Islet precursor cell (in vitro differentiated cells): ENCODE results near the gene PHKA2.

Experiments used
- DNase-seq: peaks from one replicate; pipeline ENCODE4 v3.0.0-alpha.2; 2018

The PHKA2 gene

DNA sequence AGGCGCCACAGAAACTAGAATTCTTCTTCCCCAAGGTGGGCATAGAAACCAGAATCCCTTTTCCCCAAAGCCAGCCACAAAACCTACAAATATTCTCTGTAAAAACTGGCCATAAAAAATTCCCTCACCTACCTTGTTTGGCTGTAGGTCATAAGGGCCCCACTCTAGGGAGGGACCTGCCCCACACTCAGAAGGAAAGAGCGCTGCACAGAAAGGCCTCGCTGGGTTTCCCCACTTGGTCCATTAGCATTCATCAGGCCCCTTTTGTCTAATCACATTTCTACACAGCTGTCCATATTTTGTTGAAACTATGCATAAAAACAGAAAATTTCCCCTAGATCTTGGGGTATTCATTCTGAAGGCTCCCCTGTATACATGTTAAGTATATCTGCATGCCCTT is 54.1 kb downstream of the PHKA2 start:
- DNase-seq = no peak

DNA sequence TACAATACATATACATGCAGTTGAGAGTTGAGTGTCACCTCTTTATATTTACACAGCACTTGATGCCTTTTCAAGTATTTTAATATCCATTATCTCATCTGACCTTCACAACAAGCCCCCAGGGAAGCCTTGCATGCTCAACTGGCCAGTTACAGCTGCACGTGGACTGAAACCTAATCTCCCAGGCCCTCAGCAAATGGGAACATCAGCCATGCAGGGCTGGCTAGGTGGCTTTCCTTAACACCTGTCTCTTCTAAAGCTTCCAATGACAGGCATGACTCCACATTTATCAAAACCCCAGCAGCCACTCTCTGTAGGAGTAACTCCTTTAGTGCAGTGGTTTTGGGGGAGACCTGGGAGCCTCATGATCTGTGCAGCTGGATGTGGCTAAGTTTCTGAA is 56.4 kb downstream of the PHKA2 start:
- no peak for DNase-seq

DNA sequence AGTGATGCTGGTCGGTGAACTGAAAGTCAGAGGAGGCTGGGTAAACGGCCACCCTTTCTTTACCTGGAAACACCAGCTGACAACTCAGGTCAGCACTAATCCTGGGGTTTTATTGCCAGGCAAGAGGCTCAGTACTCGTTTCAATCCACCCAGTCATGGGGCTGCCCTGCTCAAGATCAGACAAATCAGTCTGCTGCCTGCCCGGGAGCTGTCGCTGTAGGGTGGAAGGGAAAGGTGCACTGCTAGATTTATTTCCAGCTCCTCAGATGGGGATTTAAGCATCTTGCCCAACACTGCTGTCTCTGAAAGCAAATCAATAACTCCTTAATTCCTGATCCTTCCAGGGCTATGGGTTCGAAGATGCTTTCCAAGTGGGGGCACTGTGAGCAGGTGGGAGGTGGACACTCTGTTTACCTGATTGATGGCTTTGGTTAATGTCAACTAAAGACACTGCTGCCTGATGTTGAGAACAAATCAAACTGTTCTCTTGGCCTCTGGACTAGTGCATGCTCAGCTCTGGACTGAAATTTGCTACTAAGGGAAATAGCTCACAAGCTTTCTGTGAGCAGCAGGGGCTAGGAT is 59.3 kb downstream of the PHKA2 start:
- no peak for DNase-seq

DNA sequence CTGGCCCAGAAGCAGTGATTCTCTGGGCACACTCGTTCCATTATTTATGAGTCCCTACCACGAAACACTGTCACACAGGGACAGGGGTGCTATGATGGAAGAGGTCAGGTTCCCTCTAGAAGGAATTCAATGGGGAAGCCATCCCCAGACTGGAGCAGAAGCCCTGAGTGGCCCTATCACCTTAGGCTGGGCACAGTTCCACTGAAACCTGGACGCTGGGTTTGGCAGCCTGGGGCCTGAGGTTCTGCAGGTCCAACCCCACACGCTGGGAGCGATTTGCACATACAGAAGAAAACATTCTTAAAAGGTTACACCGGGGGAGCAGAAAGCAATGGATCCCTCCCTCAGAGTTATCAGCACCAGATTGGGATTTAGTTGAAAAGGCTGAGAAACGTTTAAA is 63.3 kb downstream of the PHKA2 start:
- no peak for DNase-seq

DNA sequence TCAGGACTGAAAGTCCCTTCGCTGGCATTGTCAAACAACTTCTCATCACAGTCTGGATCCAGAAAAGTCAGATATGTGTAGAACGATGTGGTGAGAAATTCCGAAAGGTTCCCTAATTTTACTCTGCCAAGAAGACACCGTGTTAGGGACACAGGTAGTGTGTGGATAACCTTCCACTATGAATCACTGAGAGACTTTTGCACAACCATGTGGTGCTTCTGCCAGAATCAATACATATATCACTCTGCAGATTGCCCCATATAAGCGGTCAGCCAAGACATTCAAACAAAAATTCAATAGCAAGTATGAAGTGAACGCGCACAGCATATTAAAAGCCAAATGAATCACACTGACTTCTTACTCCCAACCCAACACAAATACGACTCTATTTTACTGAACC is 63.8 kb downstream of the PHKA2 start:
- DNase-seq = no peak

DNA sequence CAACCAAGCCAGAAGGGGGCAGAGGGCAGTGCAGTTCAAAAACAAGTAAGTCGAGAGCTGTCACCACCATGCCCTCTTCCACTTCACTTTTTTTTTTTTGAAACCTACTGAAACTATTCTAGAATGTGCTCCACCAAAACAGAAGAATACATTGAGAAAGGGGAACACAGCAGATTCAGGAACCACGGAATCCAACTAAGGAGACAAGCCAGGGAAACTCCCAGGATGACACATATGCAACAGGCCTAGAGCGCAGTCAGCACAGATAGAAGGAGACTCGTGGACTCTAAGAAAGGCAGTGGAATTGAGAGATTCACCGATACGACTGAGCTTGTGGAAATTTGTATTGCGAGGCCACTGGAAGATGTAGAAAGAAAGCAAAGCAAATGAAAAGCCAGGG is 66.1 kb downstream of the PHKA2 start:
- DNase-seq = no peak

DNA sequence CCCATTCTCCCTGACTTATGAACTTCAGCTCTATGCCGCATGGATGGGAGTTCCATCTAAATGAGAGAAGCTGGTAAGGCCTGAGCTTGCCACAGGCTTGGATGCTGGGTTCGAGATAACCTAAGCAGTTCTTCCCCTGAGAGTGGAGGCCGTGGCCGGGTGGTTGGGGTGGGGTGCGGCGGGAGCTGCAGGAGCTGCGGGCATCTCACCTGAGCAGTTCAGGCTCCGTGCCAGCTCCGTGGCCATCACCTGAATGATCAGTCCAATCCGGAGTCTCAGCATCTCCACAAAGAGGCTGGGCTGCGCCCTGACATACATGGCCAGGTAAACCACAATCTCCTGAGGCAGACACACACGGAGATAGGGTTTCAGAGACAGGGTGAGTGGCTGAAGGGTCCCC is 77.6 kb downstream of the PHKA2 start:
- no peak for DNase-seq

DNA sequence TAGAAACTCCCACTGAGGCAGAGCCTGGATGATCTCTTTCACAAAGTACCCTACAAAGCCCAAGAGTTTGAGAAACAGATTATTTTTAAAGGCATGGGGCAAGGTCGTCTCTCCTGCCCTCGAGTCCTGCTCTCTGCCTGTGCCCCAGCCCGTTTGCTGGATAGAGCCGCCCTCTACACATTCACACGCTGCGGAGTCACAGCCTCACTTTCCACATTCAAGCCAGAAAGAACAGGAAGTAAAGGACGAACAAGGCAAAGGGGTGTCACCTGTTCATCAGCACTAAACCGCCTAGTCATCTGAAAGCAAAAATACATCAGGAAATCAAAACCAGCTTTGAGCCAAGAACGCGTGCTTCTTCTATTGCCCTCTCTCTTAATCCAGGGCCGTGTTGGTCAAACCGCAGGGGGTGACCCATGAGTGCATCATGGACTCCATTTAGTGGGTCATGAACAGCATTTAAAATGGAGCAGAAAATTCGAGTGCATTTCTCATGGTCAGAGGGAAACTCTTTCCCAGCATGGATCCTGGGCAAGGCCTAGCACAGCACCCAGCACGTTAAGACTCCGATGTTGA is 83.4 kb downstream of the PHKA2 start:
- DNase-seq = no peak

DNA sequence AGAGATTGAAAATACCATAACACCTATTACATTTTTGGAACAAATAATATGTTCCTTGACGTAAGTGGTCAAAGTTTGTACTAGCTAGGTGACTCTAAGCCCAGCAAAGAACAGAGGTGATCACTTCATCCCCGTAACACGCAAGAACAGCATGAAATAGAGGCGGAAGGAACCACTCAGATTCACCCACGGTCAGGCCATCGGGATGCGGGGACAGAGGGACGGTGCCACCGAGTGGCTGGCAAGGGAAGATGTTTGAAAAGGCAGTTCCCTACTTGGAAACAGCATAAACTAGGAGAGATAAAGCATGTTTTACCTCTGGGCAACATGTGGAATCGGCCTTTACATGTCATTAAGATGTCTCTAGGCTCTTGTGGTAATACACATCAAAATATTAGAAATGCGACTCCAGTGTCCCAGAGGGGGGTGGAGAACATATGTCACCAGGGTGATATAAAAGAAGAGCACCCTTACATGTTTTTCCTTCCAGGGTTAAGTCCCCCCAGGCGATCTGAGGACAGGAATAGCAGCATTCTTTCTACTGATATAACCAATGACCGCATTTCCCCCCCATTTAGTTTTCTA is 84.0 kb downstream of the PHKA2 start:
- DNase-seq = peak; percentile 63

DNA sequence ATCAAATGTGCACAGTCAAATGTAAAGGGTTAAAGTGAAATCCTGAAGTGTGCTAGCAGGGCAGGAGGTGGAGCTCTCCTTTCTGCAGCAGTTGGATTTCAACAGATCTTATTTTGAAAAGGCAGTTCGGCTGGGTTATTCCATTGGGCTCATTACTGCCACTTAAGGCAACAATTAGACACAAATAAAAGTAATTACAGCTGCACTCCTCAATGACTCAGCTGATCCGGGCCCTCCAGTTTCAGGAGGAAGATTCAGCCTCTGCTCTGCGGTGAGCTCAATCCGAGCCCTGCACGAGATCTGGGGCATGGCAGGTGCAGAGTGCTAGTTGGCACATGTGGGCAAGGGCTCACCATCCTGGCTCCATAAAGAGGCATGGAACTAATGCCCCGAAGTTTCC is 85.4 kb downstream of the PHKA2 start:
- DNase-seq = no peak

DNA sequence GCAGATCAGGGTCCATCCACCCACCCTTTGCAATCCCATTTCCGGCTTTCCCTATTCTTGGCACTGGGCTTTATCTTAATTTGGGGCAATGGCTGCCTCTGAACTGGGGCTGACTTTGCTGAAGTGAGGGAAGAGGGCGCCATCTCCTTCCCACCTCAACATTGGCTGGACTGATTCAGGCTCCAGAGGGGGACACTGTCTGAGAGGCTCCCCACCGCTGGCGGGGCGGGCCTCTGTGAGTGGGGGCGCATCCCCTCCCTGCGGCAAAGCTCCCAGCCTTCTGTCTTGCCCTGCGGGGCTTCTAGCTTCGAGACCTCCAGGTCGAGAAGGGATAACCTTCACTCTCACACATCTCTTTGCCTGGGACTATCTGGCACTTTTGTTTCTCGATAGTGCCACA is 85.8 kb downstream of the PHKA2 start:
- no peak for DNase-seq

DNA sequence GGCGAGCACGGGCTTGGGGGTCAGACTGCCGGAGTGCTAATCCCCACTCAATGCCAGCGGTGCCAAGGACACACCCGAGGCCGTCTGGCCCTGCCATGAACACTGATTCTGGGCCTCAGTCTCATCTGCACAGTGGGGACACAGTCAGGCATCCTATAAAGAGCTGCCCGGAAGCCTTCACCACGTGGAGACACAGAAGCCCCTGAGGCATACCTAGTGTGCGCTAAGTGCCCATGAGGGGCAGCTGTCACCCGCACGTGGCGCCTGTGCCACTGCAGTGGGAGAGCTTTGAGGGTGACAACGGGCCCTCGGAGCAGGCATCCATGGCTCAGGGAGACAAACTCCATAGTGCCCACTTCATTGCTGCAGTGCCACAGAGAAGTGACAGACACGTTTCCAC is 86.3 kb downstream of the PHKA2 start:
- DNase-seq = no peak

DNA sequence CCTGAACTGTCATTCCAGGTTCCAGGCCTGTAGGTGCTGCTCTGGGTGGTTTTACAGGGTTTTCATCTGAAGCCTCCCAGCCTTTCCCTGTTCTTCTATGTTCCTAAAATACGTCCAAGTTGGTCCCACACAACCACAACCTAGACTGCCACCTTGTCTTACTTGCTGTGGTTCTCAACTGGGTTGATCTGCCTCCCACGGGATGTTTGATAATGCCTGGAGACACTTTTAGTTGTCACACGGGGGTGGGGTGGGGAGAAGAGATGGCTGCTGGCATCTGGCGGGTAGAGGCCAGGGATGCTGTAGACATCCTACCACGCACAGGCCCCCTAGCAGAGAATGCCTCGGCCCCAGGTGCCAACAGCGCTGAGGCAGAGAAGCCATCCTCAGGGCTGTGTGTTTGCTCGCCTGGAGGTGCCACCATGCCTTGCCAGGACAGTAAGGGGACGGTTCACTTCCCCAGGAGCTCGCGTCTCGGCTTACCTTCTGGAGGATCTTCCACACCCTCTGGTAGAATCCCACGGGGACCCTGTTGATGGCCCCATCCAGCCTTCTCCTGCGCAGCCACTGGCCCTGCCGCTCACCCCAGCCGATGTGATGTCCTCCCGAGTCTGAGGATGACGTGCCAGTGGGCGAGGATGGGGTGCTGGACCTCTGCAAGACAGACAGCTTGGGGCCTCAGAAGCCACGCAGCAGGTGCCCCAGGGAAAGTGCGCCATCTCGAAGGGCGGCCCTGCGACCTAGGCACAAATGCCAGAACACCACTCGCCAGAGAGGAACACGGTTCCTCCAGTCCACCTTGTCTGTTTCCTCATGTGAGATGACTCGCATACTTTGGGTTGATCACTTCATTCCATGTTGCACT is 87.0 kb downstream of the PHKA2 start:
- no peak for DNase-seq

DNA sequence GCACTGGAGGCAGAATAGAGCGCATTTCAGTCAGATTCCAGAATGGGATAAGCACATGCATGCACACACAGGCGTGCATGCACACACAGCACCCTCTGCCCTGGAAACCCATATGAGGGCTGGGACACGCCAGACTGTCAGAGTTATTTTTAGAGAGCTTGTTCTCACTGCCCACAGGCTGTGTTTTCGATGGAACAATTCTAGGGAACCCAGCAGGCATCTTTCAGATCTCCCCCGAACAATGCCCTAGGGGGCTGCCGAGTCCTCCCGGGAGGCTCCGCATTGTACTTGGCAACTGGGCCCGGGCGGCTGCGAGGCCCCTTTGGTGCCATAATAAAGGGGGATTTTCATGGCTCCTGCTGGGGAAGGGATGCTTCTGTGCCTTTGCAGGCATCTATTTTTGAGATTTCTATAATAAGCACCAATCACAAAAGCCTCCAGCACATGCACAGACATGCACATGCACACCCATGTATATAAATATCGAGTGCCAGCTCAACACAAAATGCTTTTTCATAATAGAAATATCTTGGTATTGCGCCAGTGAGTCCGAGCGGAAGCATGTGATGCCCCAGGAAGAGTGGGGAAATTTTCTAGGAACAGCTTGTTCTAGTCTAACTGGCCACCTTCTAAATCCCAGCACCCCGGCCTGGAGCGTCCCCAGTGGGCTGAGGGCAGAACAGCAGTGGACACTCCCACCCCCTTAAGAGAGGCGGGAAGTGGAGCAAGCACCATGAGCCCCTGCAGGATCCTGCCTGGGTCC is 88.5 kb downstream of the PHKA2 start:
- DNase-seq = no peak

DNA sequence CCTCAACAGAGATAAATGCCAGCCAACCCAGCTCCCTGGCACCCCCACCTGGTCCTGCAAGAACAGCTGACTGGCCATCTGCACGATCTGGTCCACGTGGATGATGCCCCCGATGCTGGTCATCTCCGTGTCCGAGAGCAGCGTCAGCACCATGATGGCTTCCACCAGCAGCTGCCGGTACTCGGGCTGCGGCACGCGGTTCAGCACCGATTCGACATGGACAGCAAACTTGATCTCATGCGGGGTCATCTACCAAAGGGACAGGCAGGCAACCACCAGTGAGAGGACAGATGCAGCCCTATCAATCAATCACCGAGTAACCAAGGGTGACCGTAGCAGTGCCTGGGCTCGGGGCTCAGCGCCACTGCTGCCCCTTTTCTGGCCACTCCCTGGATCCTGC is 89.8 kb downstream of the PHKA2 start:
- no peak for DNase-seq

DNA sequence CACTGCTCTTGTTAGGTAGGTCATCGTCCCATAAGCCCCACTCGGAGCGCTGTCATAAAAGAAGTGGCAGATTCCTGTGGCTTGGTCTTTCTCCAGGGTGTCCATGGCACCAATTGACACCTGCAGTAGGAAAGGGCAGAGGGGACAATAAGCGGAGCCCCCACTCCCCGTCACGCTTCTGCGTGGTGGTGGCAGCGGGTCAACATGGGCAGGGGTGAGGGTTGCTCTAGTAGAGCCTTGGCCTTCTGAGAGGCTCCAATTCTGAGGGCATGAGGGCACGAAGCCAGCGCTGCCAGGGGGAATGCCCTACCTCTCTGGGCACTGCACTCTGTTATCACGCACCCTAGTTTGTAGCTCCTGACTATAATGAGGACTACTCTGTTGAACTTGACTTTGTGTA is 90.4 kb downstream of the PHKA2 start:
- DNase-seq = no peak

DNA sequence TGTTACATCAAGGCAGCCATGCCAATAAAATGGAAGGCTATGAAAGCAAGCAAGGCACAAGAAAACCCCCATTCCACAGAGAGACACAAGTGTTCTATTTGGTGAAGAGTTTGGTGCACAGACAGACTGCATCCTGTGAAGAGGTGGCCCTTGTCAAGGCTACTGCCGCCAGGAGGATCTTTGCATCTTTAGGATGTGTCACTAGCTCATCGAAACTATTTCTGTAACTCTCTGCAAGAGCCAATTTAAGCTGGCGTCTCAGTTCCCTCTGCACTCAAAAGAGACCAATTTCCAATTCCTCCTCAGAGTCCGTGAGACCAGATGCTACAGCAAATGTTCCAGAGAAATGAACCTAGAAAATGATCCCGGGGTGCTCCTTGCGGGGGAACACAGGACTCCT is 91.0 kb downstream of the PHKA2 start:
- no peak for DNase-seq

DNA sequence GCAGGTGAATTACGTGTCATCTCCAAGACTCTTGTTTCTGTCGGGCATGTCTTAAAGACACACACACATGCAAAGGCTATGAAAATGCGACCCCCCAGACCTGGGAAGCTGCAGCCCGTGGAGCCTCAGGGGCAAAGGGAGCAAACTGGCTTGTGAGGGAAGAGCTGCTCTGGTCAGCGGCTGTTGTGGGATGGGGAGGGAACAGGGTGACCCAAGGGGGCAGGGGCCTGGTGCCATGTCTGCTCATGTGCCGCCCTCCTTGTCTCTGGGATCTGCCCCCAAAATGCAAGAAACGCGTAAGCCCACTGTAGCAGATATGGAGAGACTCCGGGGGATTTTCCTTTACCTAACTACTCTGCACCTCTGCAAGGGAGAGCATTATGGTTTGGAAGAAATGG is 92.4 kb downstream of the PHKA2 start:
- DNase-seq = no peak

DNA sequence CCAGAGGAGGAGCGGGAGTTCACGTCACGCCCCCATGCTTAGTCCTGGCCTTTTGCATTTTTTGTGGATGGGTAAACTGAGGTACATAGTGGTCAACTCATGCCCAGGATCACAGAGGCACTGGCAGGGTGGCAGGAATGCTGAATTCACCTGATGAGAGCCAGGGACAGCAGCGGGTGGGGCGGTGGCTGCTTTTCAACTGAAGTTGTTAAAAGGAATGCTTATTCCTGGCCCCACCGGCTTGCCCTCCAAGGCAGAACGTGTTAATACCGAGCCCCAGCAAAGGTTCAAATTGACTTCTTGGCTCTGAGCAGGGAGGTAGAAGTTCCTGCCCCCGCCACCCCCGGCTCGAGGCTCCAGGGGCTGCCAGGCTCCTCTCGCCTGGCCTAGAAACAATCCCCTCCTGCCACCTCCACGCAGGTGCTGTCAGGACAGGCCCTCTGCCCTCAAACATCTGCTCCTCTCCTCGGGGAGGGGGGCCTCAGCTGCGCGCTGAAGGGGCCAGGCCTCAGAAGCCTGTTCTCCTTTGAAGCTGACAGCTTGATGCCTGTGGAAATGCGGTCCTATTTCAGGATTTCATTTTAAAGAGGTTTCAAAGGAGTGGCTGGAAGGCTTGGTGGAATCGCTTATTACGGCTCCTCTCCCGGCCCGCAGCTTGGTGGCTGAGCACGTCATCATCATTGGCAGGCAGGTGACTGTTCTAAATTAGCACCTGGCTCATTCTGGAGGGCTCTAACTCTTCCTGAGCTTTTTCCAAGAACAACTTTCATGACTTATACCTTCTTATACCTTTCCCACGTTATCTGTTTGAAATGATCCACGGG is 93.0 kb downstream of the PHKA2 start:
- no peak for DNase-seq

DNA sequence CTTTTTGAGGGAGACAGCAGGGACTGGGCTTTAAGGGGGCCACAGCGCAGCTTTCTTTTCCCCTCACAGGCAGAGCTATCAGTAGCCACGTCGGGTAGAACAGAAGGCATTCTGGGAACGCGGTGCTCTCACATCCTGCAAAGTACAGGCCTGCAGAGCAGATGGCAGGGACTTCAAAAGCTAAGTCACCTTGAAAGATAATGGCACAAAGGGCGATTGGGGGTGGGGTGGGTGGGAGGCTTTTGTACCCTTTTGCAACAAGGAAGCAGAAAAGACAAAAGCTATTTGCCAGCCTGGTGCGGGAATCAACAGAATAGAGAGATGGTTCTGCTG is 93.9 kb downstream of the PHKA2 start:
- no peak for DNase-seq

DNA sequence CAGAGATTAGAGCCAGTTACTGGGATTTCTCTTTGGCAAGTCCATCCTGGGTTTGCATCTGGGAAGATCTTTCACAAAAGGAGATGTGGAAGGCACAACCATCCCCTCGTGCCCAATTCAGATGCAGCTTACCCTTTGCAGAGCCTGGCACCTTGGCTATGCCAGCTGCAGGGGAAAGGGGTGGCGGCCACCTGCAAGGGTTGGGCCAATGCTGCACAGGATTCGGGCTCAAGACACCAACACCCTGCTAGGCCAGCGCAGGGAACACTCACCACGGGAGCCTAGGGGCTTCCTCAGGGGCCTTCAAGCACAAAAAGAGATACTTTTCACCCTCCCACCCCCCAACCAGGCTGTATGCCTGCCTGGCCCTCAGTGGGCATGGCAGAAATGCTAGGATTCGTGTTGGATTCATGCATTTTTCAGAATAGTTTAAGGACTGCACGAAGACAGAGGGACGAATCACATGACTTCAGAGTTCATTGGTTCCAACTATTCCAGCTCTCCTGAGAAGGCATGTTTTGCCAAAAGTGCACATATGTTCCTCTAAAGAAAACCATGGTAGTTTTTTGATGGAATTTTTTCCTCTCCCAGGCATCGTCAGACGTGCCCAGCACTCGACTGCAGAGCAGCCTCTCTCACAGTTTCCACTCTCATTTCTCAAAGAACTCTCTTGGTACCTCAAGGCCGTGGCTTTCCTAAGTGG is 94.4 kb downstream of the PHKA2 start:
- DNase-seq = no peak

DNA sequence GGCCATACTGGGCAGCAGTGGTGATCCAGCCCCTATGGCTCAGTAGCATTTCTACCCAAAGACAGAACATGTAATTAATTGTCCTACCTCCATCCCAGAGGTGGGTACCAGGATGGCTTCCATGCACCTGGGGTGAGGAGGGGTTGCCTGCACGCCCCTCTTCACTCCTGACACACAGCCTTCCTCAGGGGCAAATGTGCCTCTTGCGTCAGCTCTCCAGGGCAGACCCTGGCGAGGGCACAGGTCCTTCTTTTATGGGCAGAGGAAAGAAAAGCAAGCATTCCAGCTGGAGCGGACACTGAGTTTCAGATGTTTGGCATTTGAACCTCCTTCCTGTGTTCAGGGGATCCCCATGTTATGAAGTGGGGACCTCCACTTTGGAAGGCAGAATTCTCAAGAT is 95.6 kb downstream of the PHKA2 start:
- no peak for DNase-seq
